Heart right ventricle (tissue), 16 donors: ENCODE measurements around the gene TRIM50. TPM values are rescaled to one million over a fixed set of nuclear protein-coding genes. Genes with fewer than 3 reads are reported as not detected.
"Not testable (repeated sequence)": the region's sequence is repeated elsewhere in the genome, so short reads cannot be mapped to it uniquely, and the experiment has no call there.

Experiments
- ATAC-seq, 8 donors: fragments of 200-7000 bp; cut with Tn5 transposase; one replicate each; pipeline ENCODE4 v1.9.1; 2020; ENCODE audit warnings: mild to moderate bottlenecking in 8 of 8, moderate library complexity in 8 of 8, moderate number of reproducible peaks in 1 of 8
- DNase-seq, 2 donors: peaks; one replicate each; pipeline ENCODE4 v3.0.0-alpha.2; 2020
- H3K27ac ChIP-seq, 10 donors: fragments of 200-600 bp; sonication (generic) in 2 of 10; one replicate each; pipeline versions ENCODE4 v1.5.0 to v1.8.0; 2020 to 2022; ENCODE audit warnings: mild to moderate bottlenecking in 3 of 10
- H3K27me3 ChIP-seq, 7 donors: fragments of 200-600 bp; one replicate each; pipeline ENCODE4 v1.8.0; 2021 to 2022; ENCODE audit warnings: mild to moderate bottlenecking in 2 of 7
- H3K36me3 ChIP-seq, 9 donors: fragments of 200-600 bp; sonication (generic) in 1 of 9; one replicate each; pipeline versions ENCODE4 v1.5.0 to v1.8.0; 2020 to 2022; ENCODE audit warnings: mild to moderate bottlenecking in 2 of 9
- H3K4me1 ChIP-seq, 9 donors: fragments of 200-600 bp; sonication (generic) in 1 of 9; one replicate each; pipeline versions ENCODE4 v1.5.0 to v1.8.0; 2020 to 2022; ENCODE audit warnings: mild to moderate bottlenecking in 4 of 9
- H3K4me3 ChIP-seq, 10 donors: fragments of 200-600 bp; sonication (generic) in 2 of 10; one replicate each; pipeline versions ENCODE4 v1.5.0 to v1.8.0; 2020 to 2022; ENCODE audit warnings: mild to moderate bottlenecking in 7 of 10, moderate library complexity in 2 of 10
- H3K9me3 ChIP-seq, 11 donors: fragments of 200-600 bp in 10 of 11; sonication (generic) in 2 of 11; one replicate each; pipeline versions ENCODE4 v1.5.0 to v1.8.0; 2013 to 2022; ENCODE audit warnings: mild to moderate bottlenecking in 2 of 11, control low read depth in 1 of 11, moderate library complexity in 1 of 11
- CTCF ChIP-seq, 9 donors: fragments of 200-600 bp; sonication (generic) in 2 of 9; IDR thresholded peaks; one replicate each; pipeline versions ENCODE4 v1.5.0 to v1.8.0; 2021 to 2022; ENCODE audit warnings: antibody characterized with exemption in 9 of 9, mild to moderate bottlenecking in 5 of 9, moderate library complexity in 1 of 9
- WGBS, 2 donors: extraction: QIAGEN DNeasy Blood & Tissue Kit; methylation state at CpG; one replicate each; pipeline ENCODE4 v1.1.7; 2013; ENCODE audit warnings: inconsistent platforms in 1 of 2; 5-methylcytosine and 5-hydroxymethylcytosine counted together
- intact Hi-C, 10 donors: fragments of 100-400 bp; cut with DNase I; formaldehyde crosslinking; loops; one replicate each; pipeline versions ENCODE4 v1.11.1 to v1.14.2; 2022
- polyA plus RNA-seq, 2 donors: library from polyadenylated mRNA; stranded (reverse); fragments of 200-250 nt; gene quantifications; one replicate each; pipeline ENCODE4 v1.2.3, GENCODE V29; 2013
- total RNA-seq, 10 donors: library from RNA; stranded (reverse); fragmentation: NEBNext Ultra II Directional in 3 of 10; extraction: Animal tissue kit (Norgen Biotek cat#: 25700) in 3 of 10; gene quantifications; one replicate each; pipeline versions ENCODE4 v1.2.1 to v1.2.4, GENCODE V29; 2021 to 2023
- donor health status: Arrhythmogenic right ventricular cardiomyopathy.
- donor health status: ischemic (EF 13 %, LVEDD 7.1; RV severe dilation, severe dysfunction).
- donor health status: healthy with polysubstance abuse.
- donor health status: DM: no; HTN: yes; CAD: no.
- donor health status: DM: no; HTN: no; CAD: no.
- donor health status: ischemic (EF 25% LVEDD 6.9; RV normal size, moderate dysfunction).
- donor health status: ischemic (EF 25% LVEDD 5.7; RV mildly dilated, moderate dysfunction).
- donor health status: healthy.
- donor health status: DM: yes; HTN: yes; CAD: no.
- donor health status: Ischemic cardiomyopathy.
- donor health status: ischemic (EF 35%, LVEDD 5.7; RV mildly dilated, moderate dysfunction).
- donor health status: nonischemic (EF 11% LVEDD 7.7; RV severe dilation, severe dysfunction).
- donor health status: DM: yes; HTN: yes; CAD: no.
- donor health status: PGD.
- donor health status: ischemic (EF 29% LVEDD 5.4; RV normal size, mild dysfunction).
- donor health status: nonischemic (EF 23%, LVEDD 6.1; RV moderate dilation, normal function).

Gene TRIM50
- total and polyA plus RNA-seq, 12 donors: 0.04 to 0.62 (median 0.24) TPM; not detected in 4

GRCh38 chr7:73308665-73309214 lies 19.1 kb downstream of the TRIM50 start, which contains the start of gene NSUN5:
Gene NSUN5 (minus strand): TSS chr7:73308826. CDS start chr7:73308790, 36 bp downstream.
- Histone ChIP-seq H3K27me3 (no peaks in the 10 kb centered on the region), H3K4me1 (peaks cover 0 to 19% (median 8%) of the 10 kb centered on the region in 9 donors), H3K4me3 (peak within 1 kb of the TSS; percentile 60 to 83 (median 78)), H3K9me3 (no peaks in the 10 kb centered on the region), H3K36me3 (peaks cover 0 to 33% (median 5%) of the 10 kb centered on the region in 9 donors), H3K27ac (peak within 1 kb of the TSS in 9 of 10 donors; percentile 49 to 80 (median 68))
- DNase-seq: peak; percentile 85 to 90
- no peak for TF ChIP-seq CTCF (IDR thresholded peaks at IDR 0.05)
- 10 to 15% methylated on average over 40 of the region's 40 CpGs for WGBS, 2 donors
- intact Hi-C loops: no loop called here
- peak; percentile 86 to 97 (median 95) for ATAC-seq

- Histone ChIP-seq H3K36me3 (peaks cover 0 to 39% (median 11%) of the 10 kb centered on the region in 9 donors), H3K4me1 (peaks cover 0 to 19% (median 8%) of the 10 kb centered on the region in 9 donors), H3K4me3 (peak overlapping the region; percentile 60 to 83 (median 78)), H3K27ac (peak overlapping the region in 9 of 10 donors; percentile 49 to 80 (median 68)), H3K9me3 (no peaks in the 10 kb centered on the region), H3K27me3 (no peaks in the 10 kb centered on the region)
- 12 to 17% methylated on average over 39 to 43 of the region's 43 CpGs for WGBS, 2 donors
- TF ChIP-seq CTCF (IDR thresholded peaks at IDR 0.05): no peak
- DNase-seq: no peak
- intact Hi-C loops: no loop called here
- ATAC-seq: peak in 6 of 8 donors; percentile 8 to 52 (median 40)
These were observed 19.7 kb downstream of the TRIM50 start for GRCh38 chr7:73308074-73308664.

- ATAC-seq: no peak
- peaks cover 0 to 45% (median 13%) of the 10 kb centered on the region in 9 donors for H3K36me3 ChIP-seq
- H3K27ac ChIP-seq: no peak overlapping the region
- H3K4me1 ChIP-seq: peaks cover 0 to 19% (median 8%) of the 10 kb centered on the region in 9 donors
- no peaks in the 10 kb centered on the region for H3K27me3 ChIP-seq
- DNase-seq: no peak
- TF ChIP-seq CTCF (IDR thresholded peaks at IDR 0.05): no peak
- 94 to 96% methylated on average over 13 of the region's 13 CpGs for WGBS, 2 donors
- no peaks in the 10 kb centered on the region for H3K9me3 ChIP-seq
- intact Hi-C loops: no loop called here
- peak overlapping the region in 3 of 10 donors; percentile 78 to 80 (median 79) for H3K4me3 ChIP-seq
These were observed 20.4 kb downstream of the TRIM50 start for GRCh38 chr7:73307436-73307835.

GRCh38 chr7:73304612-73305387 lies 23.1 kb downstream of the TRIM50 start:
- peaks cover 0 to 19% (median 8%) of the 10 kb centered on the region in 9 donors for H3K4me1 ChIP-seq
- TF ChIP-seq CTCF (IDR thresholded peaks at IDR 0.05): peak in 1 of 9 donors; percentile 3
- H3K27me3 ChIP-seq, ATAC-seq, H3K4me3 ChIP-seq, DNase-seq, intact Hi-C loops, H3K9me3 ChIP-seq, H3K27ac ChIP-seq: not testable (repeated sequence)
- WGBS, 2 donors: 86 to 87% methylated on average over 11 to 12 of the region's 15 CpGs
- H3K36me3 ChIP-seq: peaks cover 0 to 45% (median 13%) of the 10 kb centered on the region in 9 donors
